Sigmoid colon (tissue), 7 donors: Measurements from ENCODE around the gene ZNF362. TPM values are rescaled to one million over a fixed set of nuclear protein-coding genes. Genes with fewer than 3 reads are reported as not detected.

Experiments
- DNase-seq: peaks from one replicate; pipeline ENCODE4 v3.0.0-alpha.2; 2019
- H3K27ac ChIP-seq, 4 donors: fragments of 200-600 bp; sonication (generic); one replicate each; pipeline ENCODE4 v1.5.1; 2016 to 2019; ENCODE audit warnings: mild to moderate bottlenecking in 1 of 4
- H3K27me3 ChIP-seq, 3 donors: fragments of 200-600 bp; sonication (generic); one replicate each; pipeline ENCODE4 v1.5.1; 2019; ENCODE audit warnings: mild to moderate bottlenecking in 1 of 3
- H3K36me3 ChIP-seq, 4 donors: fragments of 200-600 bp; sonication (generic); one replicate each; pipeline ENCODE4 v1.5.1; 2016 to 2019
- H3K4me1 ChIP-seq, 4 donors: fragments of 200-600 bp; sonication (generic); one replicate each; pipeline ENCODE4 v1.5.1; 2017 to 2019
- H3K4me3 ChIP-seq, 4 donors: fragments of 200-600 bp; sonication (generic); one replicate each; pipeline ENCODE4 v1.5.1; 2017 to 2019; ENCODE audit warnings: mild to moderate bottlenecking in 2 of 4, moderate library complexity in 1 of 4
- H3K9me3 ChIP-seq, 4 donors: fragments of 200-600 bp in 3 of 4; sonication (generic) in 3 of 4; one replicate each; pipeline versions ENCODE4 v1.5.1 to v1.6.1; 2013 to 2019
- CTCF ChIP-seq, 4 experiments: fragments of 450-650 bp in 3 of 4; fragments of 200-600 bp in 1 of 4; IDR thresholded peaks; one replicate each; pipeline ENCODE4 v1.5.1; 2016 to 2019; ENCODE audit warnings: antibody characterized with exemption in 4 of 4, mild to moderate bottlenecking in 3 of 4, moderate library complexity in 2 of 4
- EP300 ChIP-seq, 4 donors: sonication (generic); formaldehyde crosslinking; IDR thresholded peaks; one replicate each; pipeline ENCODE4 v1.6.1; 2017; ENCODE audit warnings: antibody characterized with exemption in 4 of 4
- POLR2A ChIP-seq, 2 donors: fragments of 450-650 bp; IDR thresholded peaks; one replicate each; pipeline ENCODE4 v1.6.1; 2016; ENCODE audit warnings: antibody characterized with exemption in 2 of 2, mild to moderate bottlenecking in 2 of 2, moderate library complexity in 2 of 2
- POLR2AphosphoS5 ChIP-seq, 4 donors: sonication (generic); formaldehyde crosslinking; IDR thresholded peaks; one replicate each; pipeline ENCODE4 v1.6.1; 2017; ENCODE audit warnings: antibody characterized with exemption in 4 of 4
- WGBS, 2 donors: extraction: QIAGEN DNeasy Blood & Tissue Kit; methylation state at CpG; one replicate each; pipeline ENCODE4 v1.1.7; 2013; 5-methylcytosine and 5-hydroxymethylcytosine counted together
- intact Hi-C: fragments of 100-400 bp; cut with DNase I; formaldehyde crosslinking; loops from one replicate; pipeline ENCODE4 v1.15.1; 2023
- polyA plus RNA-seq, 3 donors: library from polyadenylated mRNA; stranded (reverse); fragments of 200-250 nt; gene quantifications; one replicate each; pipeline ENCODE4 v1.2.3, GENCODE V29; 2013
- total RNA-seq, 4 donors: library from RNA; depleted of rRNA; stranded (reverse); fragments of >200 nt; gene quantifications; one replicate each; pipeline ENCODE4 v1.1.0, GENCODE V29; 2016
- donor health status: healthy with polysubstance abuse.
- donor health status: Bipolar disorder and iron deficiency.
- donor health status: healthy.

ZNF362 gene
- total and polyA plus RNA-seq, 7 donors = 3.5 to 18.8 (median 11.2) TPM

DNA sequence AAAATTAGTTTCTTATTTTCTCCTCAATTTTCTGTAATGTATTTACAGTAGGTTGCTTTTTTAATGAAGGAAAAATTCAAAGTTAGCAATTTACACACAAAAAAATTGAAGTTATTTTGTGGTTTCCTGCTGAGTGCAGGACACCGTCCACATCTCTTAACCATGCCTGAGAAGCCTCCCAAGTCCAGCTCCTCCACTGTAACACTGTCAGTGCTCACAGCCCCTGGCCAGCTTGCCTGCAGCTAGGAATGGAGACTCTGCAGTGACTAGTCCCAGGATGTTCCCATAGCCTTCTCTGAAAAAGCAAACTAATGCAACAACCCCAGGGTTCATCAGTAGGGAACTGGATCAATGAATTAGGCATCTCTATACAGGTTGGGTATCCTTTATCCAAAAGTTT, 61.1 kb downstream of the ZNF362 start:
- no peak overlapping the region for H3K4me3 ChIP-seq
- no peaks in the 10 kb centered on the region for H3K9me3 ChIP-seq
- H3K4me1 ChIP-seq = no peaks in the 10 kb centered on the region
- 42 to 65% methylated on average over 1 of the region's 1 CpG for WGBS, 2 donors
- no peaks in the 10 kb centered on the region for H3K27me3 ChIP-seq
- DNase-seq = no peak
- H3K27ac ChIP-seq = no peak overlapping the region
- intact Hi-C loops = no loop called here
- H3K36me3 ChIP-seq = peaks cover 0 to 3% (median under 1%) of the 10 kb centered on the region in 4 donors
- TF ChIP-seq EP300 (IDR thresholded peaks at IDR 0.05) (no peak), CTCF (IDR thresholded peaks at IDR 0.05) (no peak), POLR2A (IDR thresholded peaks at IDR 0.05) (no peak), POLR2AphosphoS5 (IDR thresholded peaks at IDR 0.05) (no peak)

DNA sequence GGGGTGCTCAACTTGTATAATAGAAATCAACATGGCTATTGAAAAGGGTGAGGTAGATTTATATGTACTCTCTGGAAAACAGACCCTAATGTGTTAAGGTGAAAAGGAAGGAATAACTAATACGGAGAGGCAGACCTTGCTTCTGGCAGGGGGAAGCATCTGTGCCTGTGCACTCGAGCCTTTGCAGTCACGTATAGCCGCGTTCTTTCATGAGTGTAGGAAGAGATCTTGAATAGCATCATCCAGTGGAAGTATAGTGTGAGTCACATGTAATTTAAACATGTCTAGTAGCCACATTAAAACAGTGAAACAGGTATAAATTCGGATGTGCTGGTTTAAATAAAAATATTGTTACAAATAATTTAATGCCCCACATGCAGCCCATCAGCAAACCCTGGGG, 61.7 kb downstream of the ZNF362 start:
- H3K9me3 ChIP-seq = no peaks in the 10 kb centered on the region
- TF ChIP-seq CTCF (IDR thresholded peaks at IDR 0.05) = no peak
- no peak for TF ChIP-seq POLR2AphosphoS5 (IDR thresholded peaks at IDR 0.05)
- no peaks in the 10 kb centered on the region for H3K4me1 ChIP-seq
- peaks cover 2 to 9% (median 6%) of the 10 kb centered on the region in 4 donors for H3K36me3 ChIP-seq
- no peak overlapping the region for H3K27ac ChIP-seq
- H3K27me3 ChIP-seq = no peaks in the 10 kb centered on the region
- WGBS, 2 donors = 57 to 75% methylated on average over 6 of the region's 6 CpGs
- DNase-seq = no peak
- no peak overlapping the region for H3K4me3 ChIP-seq
- intact Hi-C loops = no loop called here

DNA sequence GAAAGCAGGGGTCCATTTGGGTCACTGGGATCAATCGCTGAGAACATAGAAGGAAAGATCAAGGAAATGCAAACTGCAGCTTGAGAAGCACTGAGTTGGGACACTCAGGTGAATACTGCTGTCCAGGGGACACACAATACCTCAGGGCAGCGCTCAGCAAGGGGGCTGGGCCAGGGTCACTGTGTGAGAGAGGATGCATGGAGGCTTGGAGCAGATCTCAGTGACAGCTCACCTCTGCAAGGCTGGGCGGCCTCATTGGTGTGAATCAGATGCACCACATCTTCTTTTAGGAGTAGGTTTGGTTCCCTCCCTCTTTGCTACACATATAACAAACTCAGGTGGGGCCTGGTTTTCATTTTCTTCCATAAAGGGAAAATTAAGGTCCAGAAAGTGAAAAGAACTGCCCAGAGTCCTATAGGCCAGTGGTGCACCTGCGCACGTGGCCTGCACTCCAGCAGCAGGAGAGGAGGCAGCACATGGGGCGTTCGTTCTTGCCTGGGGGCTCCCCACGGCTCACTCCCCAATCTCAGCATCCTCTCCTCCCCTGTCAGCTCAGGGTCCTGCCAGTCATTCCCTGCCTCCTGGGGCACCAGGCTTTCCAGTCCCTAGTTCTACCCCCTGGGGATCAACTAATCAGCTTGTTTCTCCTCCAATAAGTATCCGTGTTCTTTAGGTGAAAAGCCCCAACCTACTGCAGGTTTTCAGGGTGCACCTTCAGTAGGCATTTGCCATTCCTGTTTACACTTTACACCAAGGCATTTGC, 63.1 kb downstream of the ZNF362 start:
- DNase-seq = no peak
- Histone ChIP-seq H3K4me1 (peaks cover 0 to 3% (median 0%) of the 10 kb centered on the region in 4 donors), H3K27me3 (no peaks in the 10 kb centered on the region), H3K4me3 (no peak overlapping the region), H3K27ac (no peak overlapping the region), H3K9me3 (no peaks in the 10 kb centered on the region), H3K36me3 (peaks cover 6 to 23% (median 20%) of the 10 kb centered on the region in 4 donors)
- 92 to 93% methylated on average over 9 of the region's 9 CpGs for WGBS, 2 donors
- intact Hi-C loops = no loop called here
- TF ChIP-seq EP300 (IDR thresholded peaks at IDR 0.05) (no peak), POLR2A (IDR thresholded peaks at IDR 0.05) (no peak), POLR2AphosphoS5 (IDR thresholded peaks at IDR 0.05) (no peak), CTCF (IDR thresholded peaks at IDR 0.05) (no peak)

DNA sequence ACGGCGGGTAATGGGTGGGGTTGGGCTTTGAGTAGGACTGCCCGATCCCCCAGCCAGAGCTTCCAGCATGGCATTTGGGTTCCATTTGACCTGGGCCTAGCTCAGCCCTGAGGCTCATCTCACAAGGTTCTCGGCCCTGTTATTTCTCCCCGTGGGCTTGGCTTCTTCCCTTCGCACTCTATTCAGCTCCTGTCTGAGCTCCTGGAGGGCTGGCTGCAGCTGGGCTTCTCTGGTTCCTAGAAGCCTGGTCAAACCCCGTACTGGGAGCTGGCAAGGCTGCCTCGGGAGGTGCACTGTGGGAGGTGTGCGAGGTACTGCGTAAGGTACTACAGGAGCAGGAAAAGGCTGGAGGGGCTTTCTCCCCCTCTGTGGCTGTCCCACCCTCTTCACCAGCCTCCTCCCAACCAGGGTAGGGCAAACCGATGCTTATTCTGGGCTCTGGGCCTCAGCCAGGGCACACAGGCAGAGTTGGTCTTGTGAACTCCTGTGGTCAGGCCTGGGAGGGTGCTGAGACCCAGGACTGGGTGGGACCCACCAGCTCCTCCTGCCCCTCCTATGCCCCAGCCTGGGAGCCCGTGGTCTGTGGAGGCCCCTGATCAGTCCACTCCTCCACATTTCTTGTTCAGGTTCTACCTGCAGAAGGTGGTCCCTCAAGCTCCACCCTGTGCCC, 63.8 kb downstream of the ZNF362 start:
- Histone ChIP-seq H3K36me3 (peaks cover 13 to 30% (median 27%) of the 10 kb centered on the region in 4 donors), H3K27me3 (no peaks in the 10 kb centered on the region), H3K27ac (no peak overlapping the region), H3K9me3 (no peaks in the 10 kb centered on the region), H3K4me3 (no peak overlapping the region), H3K4me1 (peaks cover 0 to 10% (median 2%) of the 10 kb centered on the region in 4 donors)
- WGBS, 2 donors = 74 to 87% methylated on average over 12 of the region's 12 CpGs
- TF ChIP-seq POLR2AphosphoS5 (IDR thresholded peaks at IDR 0.05) (no peak), EP300 (IDR thresholded peaks at IDR 0.05) (no peak), POLR2A (IDR thresholded peaks at IDR 0.05) (no peak), CTCF (IDR thresholded peaks at IDR 0.05) (no peak)
- no peak for DNase-seq
- intact Hi-C loops = no loop called here
